HG02852 (cell line): ENCODE data around the gene YTHDF1.
"Not testable (repeated sequence)": the region's sequence is repeated elsewhere in the genome, so short reads cannot be mapped to it uniquely, and the experiment has no call there.

Source experiments
- ATAC-seq: cut with Tn5 transposase; IDR thresholded peaks from one replicate; pipeline ENCODE4 v1.9.1; 2021; ENCODE audit warnings: mild to moderate bottlenecking, moderate library complexity; ENCODE audit not compliant: unreplicated experiment

The YTHDF1 gene

DNA sequence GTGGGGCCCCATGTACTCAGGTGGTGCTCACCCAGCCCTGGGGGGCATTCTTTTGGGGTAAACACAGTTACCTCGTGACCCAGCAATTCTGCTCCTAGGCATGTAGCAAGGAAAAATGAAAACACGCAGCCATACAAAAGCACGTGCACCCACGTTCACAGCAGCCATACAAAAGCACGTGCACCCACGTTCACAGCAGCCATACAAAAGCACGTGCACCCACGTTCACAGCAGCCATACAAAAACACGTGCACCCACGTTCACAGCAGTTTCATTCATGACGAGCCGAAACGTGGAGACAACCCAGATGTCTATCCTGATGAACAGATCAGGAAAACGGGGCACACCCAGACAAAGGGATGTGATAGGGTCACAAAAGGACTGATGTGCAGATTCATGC is 57.1 kb downstream of the YTHDF1 start:
- ATAC-seq, result no peak

DNA sequence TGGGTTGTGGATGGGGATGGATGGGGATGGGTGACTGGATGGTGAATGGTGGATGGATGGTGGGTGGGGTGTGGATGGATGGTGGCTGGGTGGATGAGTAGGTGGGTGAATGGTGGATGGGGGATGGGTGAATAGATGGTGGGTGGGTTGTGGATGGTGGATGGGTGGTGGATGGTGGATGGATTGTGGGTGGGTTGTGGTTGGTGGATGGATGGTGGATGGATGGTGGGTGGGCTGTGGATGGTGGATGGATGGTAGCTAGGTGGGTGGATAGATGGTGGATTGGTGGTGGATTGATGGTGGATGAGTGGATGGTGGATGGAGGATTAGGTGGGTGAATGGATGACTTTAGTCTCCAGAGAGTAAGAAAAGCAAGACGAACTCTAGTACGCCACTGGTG is 57.6 kb downstream of the YTHDF1 start:
- no peak for ATAC-seq

DNA sequence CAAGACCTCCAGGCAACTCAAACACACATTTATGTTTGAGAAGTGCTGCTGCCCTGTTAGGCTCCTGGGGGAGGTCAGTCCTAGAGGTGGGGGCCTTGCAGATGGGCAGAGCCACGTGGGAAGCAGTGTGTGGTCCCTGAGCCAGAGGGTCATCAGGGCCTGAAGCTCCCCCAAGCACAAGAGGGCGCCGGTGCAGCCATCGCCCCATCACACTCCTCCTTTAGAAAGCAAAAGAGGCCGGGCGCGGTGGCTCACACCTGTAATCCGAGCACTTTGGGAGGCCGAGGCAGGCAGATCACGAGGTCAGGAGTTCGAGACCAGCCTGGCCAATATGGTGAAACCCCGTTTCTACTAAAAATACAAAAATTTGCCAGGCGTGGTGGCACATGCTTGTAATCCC is 58.5 kb downstream of the YTHDF1 start:
- not testable (repeated sequence) for ATAC-seq

DNA sequence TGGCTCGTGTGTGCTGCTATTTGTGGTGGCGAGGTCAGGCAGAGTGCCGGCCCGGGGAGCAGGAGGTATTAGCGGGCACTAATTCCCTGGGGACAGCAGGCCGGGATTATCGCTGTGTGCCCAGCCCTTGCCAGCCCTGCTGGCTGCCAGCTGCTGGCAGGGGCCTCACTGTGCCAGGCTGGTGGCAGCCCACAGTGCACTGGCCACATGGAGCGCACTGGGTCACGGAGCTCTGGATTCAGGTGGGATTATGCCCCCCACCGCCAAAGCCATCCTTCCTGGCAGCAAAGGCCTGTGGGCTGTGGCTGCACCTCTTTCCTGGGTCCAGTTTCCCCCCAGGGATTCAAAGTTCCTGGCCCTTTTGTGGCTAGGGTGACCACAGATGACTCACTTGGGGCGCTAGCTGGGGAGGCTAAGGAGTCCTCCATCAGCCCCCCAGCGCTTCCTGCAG is 59.7 kb downstream of the YTHDF1 start:
- no peak for ATAC-seq

DNA sequence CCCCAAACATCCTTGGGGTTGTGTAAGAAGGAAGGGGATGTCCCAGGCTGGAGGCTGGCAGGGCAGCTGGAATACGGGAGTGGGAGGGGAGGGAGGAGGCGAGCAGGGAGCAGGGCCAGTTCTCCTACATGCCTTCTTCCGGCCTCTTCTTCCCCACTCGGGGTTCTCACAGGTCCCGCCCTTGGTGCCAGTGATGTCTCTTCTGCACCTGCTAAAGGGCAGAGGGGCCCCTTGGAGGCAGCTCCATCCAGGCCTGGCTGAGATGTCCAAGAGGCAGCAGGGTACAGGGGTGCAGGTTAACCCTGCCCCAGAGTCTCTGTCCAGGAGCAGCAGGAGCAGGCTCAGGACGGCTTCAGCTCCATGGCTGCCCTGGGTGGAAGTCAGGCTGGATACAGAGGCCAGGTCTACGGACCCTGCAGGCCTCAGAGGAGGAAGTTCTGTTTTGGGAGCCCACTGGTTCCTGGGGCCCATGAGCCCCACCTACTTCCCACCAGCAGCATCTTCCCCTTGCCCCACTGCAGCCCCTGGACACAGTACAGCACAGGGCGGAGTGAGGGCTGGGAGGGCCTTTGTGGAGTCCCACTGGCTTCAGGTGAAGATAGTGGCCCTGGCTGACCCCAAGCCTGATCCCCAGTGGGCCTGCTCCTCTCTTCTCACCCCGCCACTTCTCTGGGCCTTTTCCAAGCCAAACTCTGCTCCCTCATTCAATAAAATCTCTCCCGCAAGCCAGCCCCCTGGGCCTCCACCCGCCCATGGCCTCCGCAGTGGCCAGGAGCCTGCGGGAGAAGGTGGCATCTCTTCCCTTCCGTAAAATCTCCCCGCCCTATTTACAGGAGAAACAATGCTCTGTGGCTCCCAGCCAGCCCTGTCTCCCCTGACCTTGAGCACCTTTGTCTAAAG is 60.4 kb downstream of the YTHDF1 start:
- no peak for ATAC-seq

DNA sequence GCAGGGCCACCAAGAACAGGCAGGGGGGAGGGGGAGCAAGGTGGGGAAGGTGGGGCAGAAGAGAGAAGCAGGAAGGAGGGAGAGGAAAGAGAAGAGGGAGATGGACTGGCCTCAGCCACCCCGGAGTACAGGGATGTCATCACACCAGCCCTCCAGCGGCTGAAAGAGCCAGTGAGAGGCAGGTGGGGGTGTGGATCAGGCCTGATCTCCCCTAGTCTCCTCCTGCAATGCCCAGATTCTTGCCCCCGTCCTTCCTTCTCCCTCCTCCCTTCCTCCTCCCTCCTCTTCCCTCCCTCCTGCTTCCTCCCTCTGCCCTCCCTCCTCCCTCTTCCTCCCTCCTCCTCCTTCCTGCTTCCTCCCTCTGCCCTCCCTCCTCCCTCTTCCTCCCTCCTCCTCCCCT is 61.5 kb downstream of the YTHDF1 start:
- ATAC-seq, result no peak

DNA sequence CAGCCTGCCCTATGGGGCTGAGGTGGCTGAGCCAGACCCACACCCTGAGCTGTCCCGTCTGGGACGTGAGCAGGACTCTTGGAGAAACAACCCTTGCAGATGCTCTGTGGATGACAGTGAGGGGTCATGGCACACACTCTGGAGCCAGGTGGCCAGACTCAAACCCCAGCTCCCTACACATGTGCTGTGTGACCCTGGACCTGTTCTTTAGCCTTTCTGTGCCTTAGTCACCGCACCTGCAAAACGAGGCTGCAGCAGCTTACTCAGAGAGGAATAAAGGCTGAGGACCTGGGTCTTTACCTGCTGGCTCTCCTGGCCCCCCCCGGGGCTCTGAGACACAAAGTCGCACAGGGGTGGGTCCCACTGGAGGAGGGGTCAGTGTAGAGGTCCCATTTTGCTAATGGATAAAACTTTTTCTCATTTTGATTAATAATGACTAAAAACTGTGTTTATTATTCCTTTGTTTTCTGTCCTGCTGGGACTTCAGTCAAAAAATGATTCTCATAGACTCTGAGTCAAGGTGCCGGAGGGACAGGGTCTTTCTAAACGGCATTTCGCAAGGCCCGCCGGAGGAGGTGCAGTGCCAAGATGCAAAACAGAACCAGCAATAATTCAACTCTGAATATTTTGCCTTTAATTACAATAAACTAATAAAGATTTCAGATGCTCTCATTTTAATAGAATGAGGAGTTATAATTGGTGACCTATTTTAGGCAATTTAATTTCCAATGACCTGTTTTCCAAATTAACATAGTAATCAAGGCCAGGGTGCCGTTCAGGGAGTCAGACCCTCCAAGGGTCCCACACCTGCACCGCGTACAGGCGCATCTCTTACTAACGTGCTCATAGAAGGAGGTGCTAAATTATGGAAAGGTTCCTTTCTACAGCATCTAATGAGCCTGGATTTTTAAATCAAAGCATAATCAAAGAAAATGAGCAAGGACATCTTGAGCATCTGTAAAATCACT is 62.4 kb downstream of the YTHDF1 start:
- ATAC-seq, result no peak

DNA sequence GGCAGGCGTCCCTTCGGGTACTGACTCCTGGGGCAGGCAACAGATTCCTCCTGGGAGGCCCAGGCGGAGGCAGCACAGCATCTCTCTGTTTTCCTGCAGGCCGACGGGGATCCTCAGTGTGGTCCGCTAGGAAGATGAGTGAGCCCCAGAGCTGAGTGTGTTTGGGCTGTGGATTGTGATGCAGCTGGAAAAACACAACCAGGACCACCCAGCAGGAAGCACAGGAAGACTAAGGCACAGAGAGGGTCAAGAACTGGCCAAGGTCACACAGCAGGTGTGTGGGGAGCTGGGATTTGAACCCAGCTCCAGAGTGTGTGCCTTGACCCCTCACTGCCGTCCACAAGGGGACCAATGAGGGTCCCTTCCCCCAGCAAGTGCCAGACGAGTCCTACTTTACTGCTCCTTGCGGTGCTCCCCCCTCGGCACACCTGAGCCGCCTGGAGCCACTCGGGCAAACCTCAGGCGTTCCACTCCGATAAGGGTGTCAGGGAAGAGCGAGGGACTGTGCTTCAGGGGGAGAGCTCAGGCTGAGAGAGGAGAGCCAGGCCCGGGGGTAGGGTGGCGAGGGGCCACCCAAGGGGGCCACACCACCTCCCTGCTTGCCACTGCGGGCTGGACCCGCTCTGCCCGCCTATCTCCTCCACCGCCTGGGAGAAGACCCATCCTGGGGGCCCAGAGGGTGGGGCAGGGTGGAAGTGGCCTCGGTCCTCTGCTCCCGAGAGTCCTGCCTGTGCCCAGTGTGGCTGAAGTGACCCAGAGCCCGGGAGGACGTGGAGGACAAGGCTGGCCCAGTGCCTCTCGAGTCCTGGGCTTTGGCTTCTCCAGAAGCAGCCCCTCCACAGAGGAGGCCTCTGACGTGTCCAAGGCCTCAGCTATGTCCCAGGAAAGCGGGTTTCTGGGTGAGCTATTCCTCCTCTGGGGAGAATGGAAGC is 63.3 kb downstream of the YTHDF1 start:
- no peak for ATAC-seq

DNA sequence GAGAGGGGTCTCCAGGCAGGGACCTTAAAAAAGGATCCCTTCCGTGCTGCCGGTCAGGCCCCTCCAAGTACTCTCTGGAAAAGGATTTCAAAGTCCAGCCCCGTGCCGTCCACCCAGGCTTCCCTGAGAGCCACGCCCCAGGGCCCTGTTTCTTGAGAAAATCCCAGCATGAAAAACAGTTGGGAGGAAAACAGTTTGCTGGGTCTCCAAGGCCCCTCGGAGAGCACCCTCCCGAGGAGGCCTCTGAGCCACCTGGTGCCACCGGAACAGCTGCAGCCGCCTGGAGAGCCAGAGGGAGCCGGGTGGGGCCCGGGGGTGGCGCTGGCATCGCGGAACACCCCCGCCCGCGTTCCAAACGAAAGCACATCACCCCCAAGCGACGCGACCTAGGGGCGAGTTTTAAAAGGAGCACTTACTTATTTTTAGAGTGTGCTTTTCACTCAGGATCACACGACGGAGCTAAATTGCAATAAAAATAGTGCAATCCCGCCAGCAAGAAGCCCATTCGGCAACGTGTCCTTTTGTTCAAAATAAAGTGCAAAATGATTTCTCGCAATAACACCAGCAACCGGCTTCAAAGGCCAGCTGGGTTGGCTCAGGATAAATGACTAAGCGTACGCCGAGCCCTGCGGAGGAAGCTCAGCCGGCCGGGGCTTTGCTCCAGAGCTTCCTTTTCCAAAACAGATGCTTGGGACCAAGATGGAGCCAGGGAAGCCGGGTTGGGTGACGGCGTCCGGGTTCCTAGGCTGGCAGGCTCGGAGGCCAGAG is 64.2 kb downstream of the YTHDF1 start:
- ATAC-seq, result no peak

DNA sequence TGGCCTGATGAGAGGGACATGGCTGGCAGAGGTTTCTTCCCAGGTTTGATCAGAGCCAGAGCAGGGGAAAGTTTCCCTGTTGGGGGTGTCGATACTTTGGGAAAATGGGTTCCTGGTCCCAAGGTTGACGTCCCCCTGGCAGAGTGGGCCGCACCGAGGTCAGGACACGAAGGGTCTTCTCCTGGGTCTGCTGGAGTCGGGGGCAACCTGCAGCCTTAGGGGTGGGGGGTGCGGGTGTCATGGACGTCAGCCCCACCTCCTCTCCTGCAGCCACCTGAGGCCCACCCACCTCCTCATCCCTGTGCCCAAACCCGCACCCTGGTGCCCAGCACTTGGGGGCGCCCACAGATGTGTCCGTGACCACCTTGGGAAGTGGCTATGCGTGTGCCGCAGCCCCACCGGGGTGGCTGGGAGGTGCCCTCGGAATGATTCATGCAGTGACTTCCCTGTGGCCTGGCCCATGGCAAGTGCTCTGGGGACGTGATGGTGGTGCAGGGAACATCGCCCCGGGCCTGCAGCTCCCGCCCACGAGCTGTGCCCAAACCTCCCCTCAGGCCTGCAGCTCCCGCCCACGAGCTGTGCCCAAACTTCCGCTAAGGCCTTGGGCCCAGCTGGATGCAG is 64.9 kb downstream of the YTHDF1 start:
- no peak for ATAC-seq

DNA sequence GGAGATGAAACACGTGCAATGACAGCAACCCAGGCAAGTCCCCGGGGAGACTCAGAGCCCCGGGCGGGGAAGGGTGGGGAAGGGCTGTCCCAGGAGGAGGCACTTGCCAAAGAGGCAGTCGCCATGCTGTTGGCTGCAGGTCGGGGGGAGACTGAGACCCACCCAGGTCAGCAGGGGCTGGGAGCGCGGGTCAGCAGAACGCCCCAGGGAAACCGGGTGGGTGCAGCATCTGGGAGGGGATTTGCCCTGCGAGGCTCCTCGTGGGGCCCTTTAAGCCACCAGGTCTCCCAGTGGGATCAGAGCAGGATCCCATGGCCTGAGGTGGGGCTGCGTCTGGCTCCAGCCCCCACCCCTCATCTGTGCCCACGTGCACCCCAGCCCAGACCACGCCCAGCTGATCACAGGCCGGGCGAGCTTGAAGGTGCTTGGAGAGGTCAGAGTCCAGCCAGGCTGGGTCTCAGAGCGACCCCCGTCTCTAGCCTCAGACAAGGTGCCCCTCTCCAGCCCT is 65.5 kb downstream of the YTHDF1 start:
- no peak for ATAC-seq

DNA sequence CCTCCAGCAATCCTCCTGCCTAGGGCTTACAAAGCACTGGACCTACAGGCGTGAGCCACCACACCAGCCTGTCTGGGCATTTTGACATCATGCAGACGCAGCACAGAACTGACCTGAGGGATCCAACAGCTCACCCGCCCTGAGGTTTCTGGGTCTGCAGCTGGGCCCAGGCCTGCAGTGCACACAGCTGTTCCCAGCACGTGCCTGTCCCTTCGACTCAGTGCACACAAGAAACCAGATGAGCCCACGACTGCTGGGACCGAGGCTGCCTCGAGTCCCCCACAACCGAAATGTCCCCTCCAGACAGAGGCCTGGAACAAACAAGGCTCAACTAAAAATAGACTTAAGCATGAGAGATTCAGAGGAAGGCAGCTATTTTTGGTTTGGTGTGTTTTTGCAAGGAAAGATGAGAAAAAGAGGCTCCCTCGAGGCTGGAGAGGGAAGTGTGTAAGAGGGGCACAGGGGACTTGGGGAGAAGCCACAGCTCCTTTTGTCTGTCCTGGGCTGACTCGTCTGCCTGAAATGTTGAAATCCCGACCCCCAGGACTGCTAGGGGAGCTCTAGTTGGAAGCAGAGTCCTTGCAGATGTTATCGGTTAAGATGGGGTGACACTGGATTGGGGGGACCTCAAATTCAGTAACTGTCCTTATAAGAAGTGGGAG is 66.3 kb downstream of the YTHDF1 start:
- ATAC-seq, result no peak

DNA sequence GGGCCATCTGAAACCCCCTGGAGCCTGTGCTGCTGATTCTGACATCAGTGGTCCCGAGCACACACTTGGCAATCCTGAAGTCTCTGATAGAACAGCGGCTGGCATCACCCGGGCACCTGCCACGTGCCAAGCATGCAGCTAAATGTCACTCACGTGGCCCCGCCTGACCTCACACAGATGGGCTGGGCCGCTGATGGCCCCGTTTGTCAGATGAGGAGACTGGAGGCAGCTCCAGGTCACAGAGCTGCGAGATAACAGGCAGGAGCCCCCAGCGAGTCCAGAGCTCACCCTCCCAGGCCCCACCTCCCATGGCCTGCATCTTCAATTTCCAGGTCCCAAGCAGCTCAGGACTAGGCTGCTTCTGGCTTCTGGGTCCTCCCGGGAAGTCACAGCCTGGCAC is 67.2 kb downstream of the YTHDF1 start:
- no peak for ATAC-seq

DNA sequence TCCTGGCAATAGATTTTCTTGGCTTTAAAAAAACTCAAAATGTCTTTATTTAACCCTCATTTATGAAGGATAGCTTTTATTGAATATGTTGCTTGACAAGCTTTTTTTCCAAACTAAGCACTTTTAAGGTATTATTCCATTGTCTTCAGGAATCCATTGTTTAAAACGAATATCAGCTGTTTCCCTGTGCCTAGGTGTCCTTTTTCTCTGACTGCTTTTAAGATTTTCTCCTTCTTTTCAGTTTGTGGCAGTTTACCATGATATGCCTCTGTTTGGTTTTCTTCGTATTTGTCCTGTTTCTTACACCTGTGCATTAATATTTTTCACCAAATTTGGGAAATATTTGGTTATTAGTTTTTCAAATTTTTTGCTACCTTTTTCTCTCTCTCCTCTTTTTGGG is 68.4 kb downstream of the YTHDF1 start:
- ATAC-seq, result no peak
